Activated CD8-positive, alpha-beta memory T cell treated with anti-CD3 and anti-CD28 coated beads, Interleukin-2, amount 10 ng/mL, durations not matched to agents 7 days and 5 days (primary cell): ENCODE results near the gene OR4C12. TPM values are rescaled to one million over a fixed set of nuclear protein-coding genes. Genes with fewer than 3 reads are reported as not detected.
"Not testable (repeated sequence)": the region's sequence is repeated elsewhere in the genome, so short reads cannot be mapped to it uniquely, and the experiment has no call there.

Source experiments
- ATAC-seq: fragments of 150-1000 bp; cut with Tn5 transposase; one replicate; pipeline ENCODE4 v1.10.0; 2021; ENCODE audit warnings: moderate library complexity
- CTCF ChIA-PET: fragments of 350-600 bp; sonication (Branson Sonifier 250); formaldehyde crosslinking; loops from one replicate; lab custom pipeline; 2021; ENCODE audit warnings: antibody characterized with exemption; lab: Charles Lee
- DNase-seq: peaks from one replicate; pipeline ENCODE4 v3.0.0-alpha.2; 2020
- H3K27ac Mint-ChIP-seq: one replicate; pipeline ENCODE4 v1.8.0; 2021; ENCODE audit warnings: mild to moderate bottlenecking, mixed read lengths
- H3K27me3 Mint-ChIP-seq: one replicate; pipeline ENCODE4 v1.8.0; 2021; ENCODE audit warnings: mixed read lengths
- H3K36me3 Mint-ChIP-seq: one replicate; pipeline ENCODE4 v1.8.0; 2021; ENCODE audit warnings: mild to moderate bottlenecking, mixed read lengths
- H3K4me1 Mint-ChIP-seq: one replicate; pipeline ENCODE4 v1.8.0; 2021; ENCODE audit warnings: mixed read lengths
- H3K4me3 Mint-ChIP-seq: one replicate; pipeline ENCODE4 v1.8.0; 2021; ENCODE audit warnings: mild to moderate bottlenecking, moderate library complexity, mixed read lengths
- H3K9me3 Mint-ChIP-seq: one replicate; pipeline ENCODE4 v1.8.0; 2022; ENCODE audit warnings: low read depth, mixed read lengths
- total RNA-seq, 2 experiments: library from RNA; stranded (reverse); gene quantifications; one replicate each; pipeline ENCODE4 v1.2.3, GENCODE V29; 2021

The OR4C12 gene
- total RNA-seq, result not detected

GRCh38 chr11:49982435-49982834 is at the start of gene OR4C12:
TSS of gene OR4C12 (minus strand) at chr11:49982535. CDS start at chr11:49982501, 34 bp downstream.
- H3K27ac Mint-ChIP-seq, CTCF ChIA-PET, DNase-seq, H3K9me3 Mint-ChIP-seq, H3K36me3 Mint-ChIP-seq, H3K4me3 Mint-ChIP-seq, H3K27me3 Mint-ChIP-seq, H3K4me1 Mint-ChIP-seq, ATAC-seq: not testable (repeated sequence)

GRCh38 chr11:50030193-50030592 is 47.9 kb upstream of the OR4C12 start:
- no peak for DNase-seq
- Mint-ChIP-seq H3K4me3 (no peak overlapping the region), H3K27me3 (no peaks in the 10 kb centered on the region), H3K4me1 (no peaks in the 10 kb centered on the region), H3K36me3 (no peaks in the 10 kb centered on the region), H3K9me3 (peaks cover 8% of the 10 kb centered on the region), H3K27ac (no peak overlapping the region)
- CTCF ChIA-PET, result no interaction called here
- no peak for ATAC-seq

GRCh38 chr11:49995565-49995964 is 13.2 kb upstream of the OR4C12 start:
- DNase-seq (peak; percentile 41), ATAC-seq (no peak)
- Mint-ChIP-seq H3K27me3 (no peaks in the 10 kb centered on the region), H3K9me3 (peaks cover 6% of the 10 kb centered on the region), H3K4me3 (no peak overlapping the region), H3K4me1 (no peaks in the 10 kb centered on the region), H3K27ac (no peak overlapping the region), H3K36me3 (no peaks in the 10 kb centered on the region)
- CTCF ChIA-PET, result no interaction called here

- H3K36me3 Mint-ChIP-seq, CTCF ChIA-PET, H3K4me1 Mint-ChIP-seq, H3K27ac Mint-ChIP-seq, H3K4me3 Mint-ChIP-seq, H3K9me3 Mint-ChIP-seq, DNase-seq, H3K27me3 Mint-ChIP-seq, ATAC-seq: not testable (repeated sequence)
These were observed 8.9 kb downstream of the OR4C12 start for GRCh38 chr11:49973439-49973838.

- Mint-ChIP-seq H3K4me3 (no peak within 1 kb of the TSS), H3K9me3 (peaks cover 6% of the 10 kb centered on the region), H3K36me3 (peaks cover 1% of the 10 kb centered on the region), H3K27me3 (no peaks in the 10 kb centered on the region), H3K4me1 (no peaks in the 10 kb centered on the region), H3K27ac (no peak within 1 kb of the TSS)
- CTCF ChIA-PET, result no interaction called here
- no peak for ATAC-seq
- DNase-seq, result no peak
These were observed 30.2 kb downstream of the OR4C12 start, which contains the start of gene OR4C13 for GRCh38 chr11:49952091-49952490. TSS of gene OR4C13 (plus strand) at chr11:49952391. CDS start at chr11:49952423, 32 bp downstream.

GRCh38 chr11:49948701-49949100 is 33.6 kb downstream of the OR4C12 start:
- CTCF ChIA-PET, H3K36me3 Mint-ChIP-seq, H3K27me3 Mint-ChIP-seq, H3K27ac Mint-ChIP-seq, ATAC-seq, DNase-seq, H3K4me1 Mint-ChIP-seq, H3K4me3 Mint-ChIP-seq: not testable (repeated sequence)
- peaks cover 12% of the 10 kb centered on the region for H3K9me3 Mint-ChIP-seq

Other genes with a start within 250 kb of the OR4C12 start
- gene OR4C13, start 30.1 kb downstream of the OR4C12 start, total RNA-seq, result not detected
- not detected for gene OR4C45, start 50.3 kb upstream of the OR4C12 start, total RNA-seq